ENCODE data around the gene OR2Y1.

GRCh38 chr5:180775624-180776023 is 35.8 kb upstream of the OR2Y1 start:
- TF ChIP-seq, protein P1, sequence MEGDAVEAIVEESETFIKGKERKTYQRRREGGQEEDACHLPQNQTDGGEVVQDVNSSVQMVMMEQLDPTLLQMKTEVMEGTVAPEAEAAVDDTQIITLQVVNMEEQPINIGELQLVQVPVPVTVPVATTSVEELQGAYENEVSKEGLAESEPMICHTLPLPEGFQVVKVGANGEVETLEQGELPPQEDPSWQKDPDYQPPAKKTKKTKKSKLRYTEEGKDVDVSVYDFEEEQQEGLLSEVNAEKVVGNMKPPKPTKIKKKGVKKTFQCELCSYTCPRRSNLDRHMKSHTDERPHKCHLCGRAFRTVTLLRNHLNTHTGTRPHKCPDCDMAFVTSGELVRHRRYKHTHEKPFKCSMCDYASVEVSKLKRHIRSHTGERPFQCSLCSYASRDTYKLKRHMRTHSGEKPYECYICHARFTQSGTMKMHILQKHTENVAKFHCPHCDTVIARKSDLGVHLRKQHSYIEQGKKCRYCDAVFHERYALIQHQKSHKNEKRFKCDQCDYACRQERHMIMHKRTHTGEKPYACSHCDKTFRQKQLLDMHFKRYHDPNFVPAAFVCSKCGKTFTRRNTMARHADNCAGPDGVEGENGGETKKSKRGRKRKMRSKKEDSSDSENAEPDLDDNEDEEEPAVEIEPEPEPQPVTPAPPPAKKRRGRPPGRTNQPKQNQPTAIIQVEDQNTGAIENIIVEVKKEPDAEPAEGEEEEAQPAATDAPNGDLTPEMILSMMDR (IDR thresholded peaks at IDR 0.05): no peak
- no peak for TF ChIP-seq POLR2A (IDR thresholded peaks at IDR 0.05)

All from prostate gland (tissue), 2 donors.